Left renal pelvis (tissue), 4 donors: Measurements from ENCODE around the gene NEIL1. TPM values are rescaled to one million over a fixed set of nuclear protein-coding genes. Genes with fewer than 3 reads are reported as not detected.
A peak's percentile ranks its signal among the peaks of the same experiment; 100 is the strongest.
"Not testable (repeated sequence)": the region's sequence is repeated elsewhere in the genome, so short reads cannot be mapped to it uniquely, and the experiment has no call there.

Source experiments
- DNase-seq, 4 donors: peaks; one replicate each; pipeline ENCODE4 v3.0.0-alpha.2; 2013; ENCODE audit warnings: low read depth in 4 of 4, low spot score in 3 of 4
- polyA plus RNA-seq, 4 donors: library from polyadenylated mRNA; unstranded; fragments of 120-200 nt; gene quantifications; one replicate each; pipeline ENCODE4 v1.2.1, GENCODE V29; 2013; ENCODE audit not compliant: insufficient read length in 4 of 4

Gene NEIL1, protein sequence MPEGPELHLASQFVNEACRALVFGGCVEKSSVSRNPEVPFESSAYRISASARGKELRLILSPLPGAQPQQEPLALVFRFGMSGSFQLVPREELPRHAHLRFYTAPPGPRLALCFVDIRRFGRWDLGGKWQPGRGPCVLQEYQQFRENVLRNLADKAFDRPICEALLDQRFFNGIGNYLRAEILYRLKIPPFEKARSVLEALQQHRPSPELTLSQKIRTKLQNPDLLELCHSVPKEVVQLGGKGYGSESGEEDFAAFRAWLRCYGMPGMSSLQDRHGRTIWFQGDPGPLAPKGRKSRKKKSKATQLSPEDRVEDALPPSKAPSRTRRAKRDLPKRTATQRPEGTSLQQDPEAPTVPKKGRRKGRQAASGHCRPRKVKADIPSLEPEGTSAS
- polyA plus RNA-seq: 10 to 100 TPM; 10.3 to 40.2 (median 18.0) TPM

DNA sequence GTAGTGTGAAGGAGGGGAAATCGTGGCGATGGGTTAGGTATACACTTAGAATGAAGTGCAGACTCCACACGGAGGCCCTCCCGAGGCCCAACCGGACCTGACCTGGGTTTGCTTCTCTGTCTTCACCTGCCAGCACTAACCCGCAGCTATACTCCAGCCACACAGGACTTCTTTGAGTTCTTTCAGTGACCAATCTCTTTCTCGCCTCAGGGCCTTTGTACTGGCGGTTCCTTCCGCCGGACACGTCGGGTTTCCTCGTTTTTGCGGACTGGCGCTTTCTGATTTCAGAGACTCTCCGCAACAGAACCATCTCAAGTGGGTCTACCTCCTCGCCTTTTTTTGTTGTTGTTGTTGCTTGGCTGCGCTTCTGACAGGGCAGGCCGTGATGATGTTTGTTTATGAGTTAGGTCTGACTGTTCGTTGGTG is at the start of gene NEIL1:
TSS of gene NEIL1 (plus strand) at position 244 of the 426 bp plus-strand sequence. CDS start 1,867 bp downstream, outside the sequence.
- DNase-seq: no peak

DNA sequence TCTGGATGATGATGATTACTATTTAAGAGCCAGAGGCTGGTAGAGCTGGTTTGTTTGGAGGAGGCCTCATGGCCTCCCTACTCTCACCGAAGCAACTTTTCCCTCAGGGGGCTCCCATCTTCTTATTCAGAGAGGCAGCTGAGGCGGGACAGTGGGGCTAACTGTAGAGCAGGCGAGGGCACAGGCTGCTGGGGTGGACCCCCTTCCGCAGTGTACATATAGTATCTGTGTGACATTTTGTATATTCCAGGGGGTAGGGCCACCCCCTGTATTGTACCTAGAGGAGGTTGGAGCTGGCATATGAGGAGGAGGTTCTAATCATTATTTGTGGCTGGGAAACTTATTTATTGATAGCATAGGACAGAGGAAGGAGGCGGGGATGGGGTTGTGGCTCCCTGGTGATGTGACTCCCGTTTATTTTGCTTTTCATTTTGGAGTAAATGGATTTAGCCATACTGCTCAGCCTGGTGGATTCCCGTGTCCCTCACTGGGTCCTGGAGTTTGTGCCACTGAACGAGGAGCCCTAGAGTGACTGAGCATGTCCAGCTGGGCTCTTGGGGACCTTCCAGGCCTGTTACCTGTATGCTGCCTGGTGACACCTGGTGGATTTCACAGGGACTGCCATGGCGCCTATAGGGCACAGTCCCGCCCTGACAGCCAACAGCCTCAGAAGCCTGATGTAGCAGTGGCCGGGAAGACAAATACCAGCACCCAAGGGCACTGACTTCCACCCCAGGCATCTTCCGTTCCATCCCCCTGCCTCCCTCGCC is 48.1 kb upstream of the NEIL1 start:
- not testable (repeated sequence) for DNase-seq

DNA sequence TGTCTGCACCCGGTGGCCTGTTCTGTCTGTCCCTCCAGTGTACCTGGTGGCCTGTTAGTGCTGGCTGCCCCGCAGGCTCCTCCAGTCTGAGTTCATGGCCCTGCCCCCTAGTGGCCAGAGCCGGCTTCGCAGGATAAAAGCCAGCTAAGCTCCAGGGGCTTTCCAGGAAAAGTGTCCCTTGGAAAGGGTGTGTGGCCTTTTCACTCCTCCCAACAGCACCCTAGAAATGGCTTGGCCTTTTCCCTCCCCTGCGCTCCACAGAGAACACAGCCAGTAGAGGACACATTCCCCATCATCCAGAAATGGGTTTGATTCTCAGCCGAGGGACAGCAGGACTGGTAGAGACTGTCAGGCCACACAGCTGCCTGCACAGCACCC is 47.5 kb upstream of the NEIL1 start:
- not testable (repeated sequence) for DNase-seq

DNA sequence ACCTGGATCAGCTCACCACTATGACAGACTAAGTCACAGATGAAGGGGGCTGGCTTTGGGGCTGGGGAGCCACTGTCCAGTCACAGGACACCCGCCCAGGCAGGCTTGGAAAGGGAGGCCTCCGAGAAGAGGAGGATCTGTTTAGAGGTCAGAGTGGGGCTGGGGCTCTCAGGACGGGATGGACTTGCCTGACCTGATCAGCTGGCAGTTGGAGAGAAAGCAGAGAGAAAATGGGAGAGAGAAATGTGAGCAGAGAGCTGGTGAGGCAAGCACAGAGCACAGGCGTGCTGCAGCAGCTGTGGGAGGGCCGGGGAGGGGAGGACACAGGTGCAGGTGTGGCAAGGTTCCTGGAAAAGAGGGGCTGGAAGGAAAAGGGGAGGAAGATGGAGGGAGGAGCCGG is 46.8 kb upstream of the NEIL1 start:
- not testable (repeated sequence) for DNase-seq

DNA sequence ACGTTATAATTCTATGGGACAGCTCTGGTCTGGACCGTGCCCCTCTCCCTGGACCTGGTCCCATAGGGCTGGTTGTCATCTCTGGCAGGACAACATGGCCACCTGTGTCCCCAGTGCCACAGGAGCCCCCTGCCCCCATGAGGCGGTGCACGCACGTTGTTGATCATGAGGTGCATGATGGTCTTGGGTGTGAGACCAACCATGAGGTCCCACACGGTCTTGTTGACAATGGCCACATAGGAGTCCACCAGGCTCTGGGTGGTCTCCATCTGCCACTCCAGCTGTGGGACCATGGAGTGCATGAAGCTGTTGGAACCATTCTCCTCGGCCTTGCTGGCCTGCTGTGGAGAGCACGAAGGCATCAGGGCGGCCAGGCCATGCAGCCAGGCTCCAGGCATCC is 44.5 kb upstream of the NEIL1 start:
- DNase-seq: no peak

DNA sequence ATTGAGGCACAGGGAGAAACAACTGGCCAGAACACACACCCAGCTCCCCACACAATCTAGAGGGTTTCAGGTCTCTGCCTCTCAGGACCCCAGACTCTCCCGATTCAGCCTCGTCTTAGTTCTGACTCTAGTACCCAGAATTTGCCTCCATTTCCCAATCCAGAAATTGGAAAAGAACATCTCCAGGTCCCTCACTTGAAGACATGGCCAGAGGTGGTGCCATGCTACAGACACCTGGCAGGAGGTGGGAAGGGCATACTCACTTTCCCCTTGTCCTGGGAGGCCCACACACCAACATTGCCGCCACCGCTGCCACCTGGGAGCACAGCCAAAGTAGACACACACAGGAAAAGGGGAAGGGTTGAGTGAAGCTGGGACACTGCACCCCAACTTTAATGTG is 44.1 kb upstream of the NEIL1 start:
- not testable (repeated sequence) for DNase-seq

DNA sequence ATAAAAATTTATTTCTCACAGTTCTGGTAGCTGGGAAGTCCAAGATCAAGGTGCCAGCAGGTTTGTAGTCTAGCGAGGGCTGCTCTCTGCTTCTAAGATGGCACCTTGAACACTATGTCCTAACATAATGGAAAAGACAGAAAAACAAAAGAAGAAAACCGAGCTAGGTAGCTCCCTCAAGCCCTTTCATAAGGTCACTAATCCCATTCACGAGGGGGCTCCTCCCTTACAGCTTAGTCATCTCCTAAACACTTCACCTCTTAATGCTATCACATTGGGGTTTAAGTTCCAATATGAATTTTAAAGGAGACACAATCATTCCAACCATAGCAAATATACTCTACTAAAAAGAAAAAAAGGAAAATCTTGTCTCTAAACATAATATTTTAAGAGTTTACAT is 40.7 kb upstream of the NEIL1 start:
- DNase-seq: no peak

DNA sequence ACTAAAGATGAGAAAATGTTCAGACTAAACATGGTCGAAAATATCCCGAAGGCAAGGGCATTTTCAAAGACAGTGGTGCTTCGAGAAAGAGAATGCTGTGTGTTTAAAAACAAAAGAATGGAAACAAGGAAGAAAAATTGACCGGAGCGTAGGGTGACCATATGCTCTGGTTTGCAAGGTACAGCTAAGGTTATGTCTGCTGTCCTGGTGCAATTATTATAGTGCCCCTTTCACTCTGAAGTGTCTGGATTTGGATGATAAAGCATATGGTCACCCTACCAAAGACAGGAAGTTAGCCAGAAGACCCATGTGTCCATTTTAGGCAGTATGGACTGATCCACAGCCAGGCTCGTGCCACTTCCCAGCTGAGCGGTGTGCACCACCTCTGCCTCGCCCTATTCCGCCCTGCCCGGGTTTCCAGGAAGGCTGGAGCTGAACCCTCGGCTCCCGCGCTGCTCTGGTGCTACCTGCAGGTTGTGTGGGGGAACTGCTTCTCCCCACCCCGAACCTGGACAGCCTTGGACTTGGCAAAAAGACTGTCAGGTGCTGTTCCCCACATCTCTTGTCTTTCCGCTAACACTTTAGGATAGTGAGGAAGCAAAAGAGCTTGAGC is 39.0 kb upstream of the NEIL1 start:
- DNase-seq: peak in 2 of 4 donors; percentile 12 to 15

DNA sequence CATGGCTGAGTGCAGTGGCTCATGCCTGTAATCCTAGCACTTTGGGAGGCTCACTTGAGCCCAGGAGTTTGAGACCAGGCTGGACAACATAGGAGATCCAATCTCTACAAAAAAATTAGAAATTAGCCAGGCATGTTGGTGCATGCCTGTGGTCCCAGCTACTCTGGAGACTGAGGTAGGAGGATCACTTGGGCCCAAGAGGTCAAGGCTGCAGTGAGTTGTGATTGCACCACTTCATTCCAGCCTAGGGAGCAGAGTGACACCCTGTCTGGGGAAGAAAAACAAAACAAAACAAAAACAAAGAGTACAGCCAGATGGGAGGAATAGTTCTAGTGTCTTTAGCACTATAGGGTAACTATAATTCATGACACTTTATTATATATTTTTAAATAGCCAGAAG is 37.1 kb upstream of the NEIL1 start:
- DNase-seq: no peak

DNA sequence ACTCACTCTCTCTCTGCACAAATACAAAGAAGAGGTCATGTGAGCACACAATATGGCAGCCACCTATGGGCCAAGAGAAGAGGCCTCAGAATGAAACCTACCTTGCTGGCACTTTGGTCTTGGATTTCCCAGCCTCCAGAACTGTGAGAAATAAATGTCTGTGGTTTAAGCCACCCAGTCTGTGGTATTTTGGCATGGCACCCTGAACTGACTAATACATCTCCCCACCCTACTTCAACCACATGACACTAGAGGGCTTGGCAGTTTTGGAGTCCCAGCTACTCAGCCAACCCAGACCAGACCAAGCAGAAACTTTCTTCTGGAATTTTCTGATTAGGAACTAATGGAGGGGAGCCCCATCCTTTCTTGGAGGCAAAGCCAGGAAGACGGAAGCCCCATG is 34.3 kb upstream of the NEIL1 start:
- not testable (repeated sequence) for DNase-seq

DNA sequence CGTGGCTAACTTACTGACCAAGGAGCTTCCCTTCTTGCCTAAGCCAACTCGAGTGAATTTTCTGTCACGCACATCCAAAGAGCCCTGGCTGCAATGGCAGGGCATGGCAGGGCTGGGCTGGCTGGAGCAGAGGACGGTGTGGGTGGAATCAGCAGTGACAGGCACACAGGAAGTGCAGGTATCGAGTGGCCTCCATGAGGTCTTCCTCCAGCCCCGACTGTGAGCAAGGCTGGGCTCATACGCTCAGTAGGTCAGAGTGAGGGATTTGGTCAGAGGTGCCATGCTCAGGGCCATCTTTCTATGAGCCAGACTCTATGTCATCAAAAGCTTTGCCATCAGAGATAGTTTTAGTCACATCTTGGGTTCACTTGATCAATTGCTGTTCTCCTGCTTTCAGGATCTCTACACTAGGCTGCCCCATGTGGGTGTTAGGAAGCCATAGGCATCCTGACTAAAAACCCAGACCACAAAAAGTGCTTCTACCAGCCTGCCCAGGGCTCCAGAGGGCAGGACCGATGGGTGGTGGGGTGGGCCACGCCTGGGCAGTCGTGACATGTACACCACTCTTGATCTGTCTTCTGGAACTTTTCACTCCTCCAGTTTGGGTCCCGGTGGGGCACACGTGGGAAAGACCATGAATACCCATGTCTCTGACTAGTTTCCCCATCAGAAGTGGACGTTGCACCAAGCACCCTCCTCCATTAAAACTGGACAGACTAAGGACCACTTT is 33.6 kb upstream of the NEIL1 start:
- DNase-seq: no peak

DNA sequence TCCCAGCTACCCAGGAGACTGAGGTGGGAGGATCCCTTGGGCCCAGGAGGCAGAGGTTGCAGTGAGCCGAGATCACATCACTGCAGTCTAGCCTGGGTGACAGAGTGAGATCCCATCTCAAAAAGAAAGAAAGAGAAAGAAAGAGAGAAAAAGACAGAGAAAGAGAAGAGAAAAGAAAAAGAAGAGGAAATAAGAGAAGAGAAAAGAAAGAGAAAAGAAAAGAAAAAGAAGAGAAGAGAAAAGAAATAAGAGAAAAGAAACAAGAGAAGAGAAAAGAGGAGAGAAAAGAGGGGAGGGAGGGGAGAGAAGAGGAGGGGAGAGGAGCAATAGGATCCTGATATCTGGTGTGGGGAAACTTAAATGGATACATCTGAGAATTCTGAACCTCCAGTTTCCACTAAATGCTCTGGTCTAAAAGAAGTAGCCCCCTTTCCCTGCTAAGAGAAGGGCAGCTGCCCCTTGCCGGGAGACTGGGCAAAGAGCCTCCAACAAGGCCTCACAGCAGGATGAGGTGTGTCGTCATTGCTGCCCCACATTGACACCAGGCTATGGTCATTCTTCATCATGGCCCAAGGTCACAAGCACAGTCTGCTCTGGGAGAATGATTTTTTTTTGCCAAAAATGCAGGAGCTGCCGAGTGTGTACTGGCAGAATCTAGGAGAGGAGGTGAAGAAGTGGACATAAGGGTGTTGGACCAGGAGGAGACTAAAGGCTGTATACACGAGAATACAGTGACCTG is 32.1 kb upstream of the NEIL1 start:
- no peak for DNase-seq

DNA sequence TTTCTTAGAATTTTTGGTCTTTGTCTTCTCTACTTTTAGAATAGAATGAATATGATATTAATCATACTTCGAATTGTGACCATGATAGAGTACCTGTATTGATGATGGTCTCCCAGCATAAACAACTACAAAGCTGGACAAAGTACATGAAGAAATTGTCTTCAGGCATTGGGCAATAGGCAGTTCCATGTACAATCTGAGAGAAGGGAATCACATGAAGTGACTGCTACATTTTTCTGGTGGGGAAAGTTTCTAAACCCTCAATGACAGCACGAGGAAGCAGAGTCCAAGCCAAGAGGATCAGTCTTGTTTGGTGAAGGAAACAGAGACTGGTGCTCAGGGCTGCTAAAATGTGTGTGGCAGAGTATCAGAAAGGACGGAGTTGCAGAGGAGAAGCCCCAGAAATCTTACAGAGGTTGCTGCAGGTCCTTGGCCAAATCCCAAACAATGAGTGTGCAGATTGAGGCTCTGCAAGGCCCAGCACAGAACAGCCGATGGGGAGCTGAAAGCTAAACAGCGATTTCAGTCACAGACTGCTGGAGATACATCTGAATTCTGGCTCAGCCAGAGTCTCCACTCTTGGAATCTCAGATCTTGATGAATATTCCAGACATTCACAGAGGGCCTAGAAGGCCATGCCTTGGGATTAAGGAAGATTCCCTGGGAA is 27.5 kb upstream of the NEIL1 start:
- DNase-seq: not testable (repeated sequence)

DNA sequence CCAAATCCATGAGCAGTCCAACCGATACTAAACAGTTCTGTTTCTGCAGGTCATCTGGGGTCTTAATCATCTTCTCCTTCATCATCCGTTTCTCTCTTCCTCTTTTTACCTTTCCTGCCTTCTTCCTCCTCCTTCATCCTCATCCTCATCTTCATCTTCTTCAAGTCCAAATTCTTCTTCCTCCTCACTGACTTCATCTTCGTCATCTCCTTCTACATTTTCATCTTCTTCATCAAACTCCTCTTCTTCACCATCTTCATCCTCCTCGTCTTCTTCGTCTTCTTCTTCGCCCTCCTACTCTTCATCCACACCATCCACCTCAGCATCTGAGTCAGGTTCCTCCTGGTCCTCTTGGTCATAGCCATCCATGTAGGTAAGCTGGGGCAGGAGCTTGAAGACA is 25.1 kb upstream of the NEIL1 start:
- no peak for DNase-seq

DNA sequence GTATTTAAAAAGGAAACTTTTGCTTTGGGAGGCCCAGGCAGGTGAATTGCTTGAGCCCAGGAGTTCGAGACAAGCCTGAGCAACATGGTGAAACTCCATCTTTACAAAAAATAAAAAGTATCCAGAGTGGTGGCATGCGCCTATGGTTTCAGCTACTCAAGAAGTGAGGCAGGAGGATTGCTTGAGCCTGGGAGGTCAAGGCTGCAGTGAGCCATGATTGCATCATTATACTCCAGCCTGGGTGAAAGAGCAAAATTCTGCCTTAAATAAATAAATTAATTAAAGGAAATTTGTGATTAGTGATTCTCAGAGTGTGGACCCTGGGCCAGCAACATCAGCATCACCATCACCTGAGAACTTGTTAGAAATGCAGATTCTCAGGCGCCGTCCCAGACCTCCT is 20.9 kb upstream of the NEIL1 start:
- DNase-seq: no peak

DNA sequence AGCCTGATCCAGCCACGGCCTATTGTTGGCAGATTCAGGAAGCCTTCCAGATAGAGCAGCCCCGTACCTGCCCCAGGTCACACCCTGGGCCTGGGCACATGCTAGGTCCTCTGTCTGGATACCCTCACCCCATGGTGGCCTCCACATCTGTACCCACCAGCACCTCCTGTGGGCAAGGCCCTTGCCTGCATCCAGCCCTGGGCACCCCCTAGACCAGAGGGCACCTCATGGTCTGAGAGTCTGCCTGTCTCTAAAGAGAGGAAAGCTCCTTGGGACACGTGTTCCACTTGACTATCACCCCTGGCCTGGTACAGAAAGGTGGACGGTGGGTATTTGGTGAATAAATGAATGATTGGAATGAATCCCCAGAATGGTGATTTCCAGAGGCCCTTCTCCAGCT is 19.8 kb upstream of the NEIL1 start:
- no peak for DNase-seq

DNA sequence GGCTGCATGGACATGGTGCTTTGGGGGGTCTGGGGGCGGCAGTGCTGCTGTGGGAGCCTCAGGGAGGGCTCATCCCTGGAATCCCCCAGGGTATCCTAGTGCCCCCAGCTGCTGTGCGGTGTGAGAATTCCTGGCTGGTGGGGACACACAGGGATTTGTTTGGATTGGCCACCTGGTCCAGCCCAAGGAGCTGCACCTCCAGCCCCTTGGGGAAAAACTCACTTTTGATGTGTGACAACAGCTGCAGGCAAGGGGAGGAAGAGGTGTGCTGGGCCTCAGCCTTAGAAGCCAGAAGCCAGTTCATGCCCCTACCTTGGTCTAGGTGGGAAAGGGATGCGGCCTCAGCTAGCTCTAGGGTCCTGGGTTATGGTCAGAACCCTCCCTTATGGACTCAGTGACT is 19.3 kb upstream of the NEIL1 start:
- DNase-seq: no peak

DNA sequence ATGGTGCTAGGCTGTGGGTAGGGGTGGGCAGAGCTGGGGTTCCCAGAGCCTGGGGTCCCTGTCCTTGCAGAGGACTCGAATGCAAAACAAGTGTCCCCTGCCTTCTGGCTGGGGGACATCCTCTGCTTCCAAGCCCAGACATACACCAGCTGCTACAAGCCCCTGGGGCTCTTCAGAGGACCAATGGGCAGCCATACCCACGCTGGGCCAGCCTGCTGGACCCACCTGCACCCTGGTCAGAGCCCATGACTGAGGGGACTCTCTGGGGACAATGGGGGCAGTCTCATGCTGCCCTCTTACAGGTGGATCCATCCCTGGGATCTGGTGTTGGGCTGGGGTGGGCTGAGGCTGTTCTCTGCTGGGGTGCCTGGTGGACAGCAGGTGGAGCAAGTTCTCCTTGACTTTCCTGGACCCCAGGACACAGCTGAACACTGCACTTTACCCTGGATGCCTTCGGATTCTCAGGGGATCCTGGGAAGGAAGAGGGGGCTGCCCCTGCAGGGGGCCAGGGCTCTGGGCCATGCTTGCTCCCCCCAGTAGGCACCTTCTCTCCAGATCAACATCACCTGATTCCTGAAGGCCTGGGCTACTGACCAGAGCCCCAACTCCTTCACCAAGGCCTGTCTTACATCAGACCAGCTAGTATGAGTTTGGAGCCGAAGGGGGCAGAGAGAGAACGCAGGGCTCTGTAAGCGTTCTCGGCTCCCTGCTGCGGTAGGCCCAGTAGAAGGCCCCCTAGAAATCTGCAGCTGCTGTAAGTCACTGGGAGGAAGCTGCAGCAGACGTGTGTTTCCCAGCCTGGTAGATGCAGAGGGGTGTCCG is 18.1 kb upstream of the NEIL1 start:
- no peak for DNase-seq

DNA sequence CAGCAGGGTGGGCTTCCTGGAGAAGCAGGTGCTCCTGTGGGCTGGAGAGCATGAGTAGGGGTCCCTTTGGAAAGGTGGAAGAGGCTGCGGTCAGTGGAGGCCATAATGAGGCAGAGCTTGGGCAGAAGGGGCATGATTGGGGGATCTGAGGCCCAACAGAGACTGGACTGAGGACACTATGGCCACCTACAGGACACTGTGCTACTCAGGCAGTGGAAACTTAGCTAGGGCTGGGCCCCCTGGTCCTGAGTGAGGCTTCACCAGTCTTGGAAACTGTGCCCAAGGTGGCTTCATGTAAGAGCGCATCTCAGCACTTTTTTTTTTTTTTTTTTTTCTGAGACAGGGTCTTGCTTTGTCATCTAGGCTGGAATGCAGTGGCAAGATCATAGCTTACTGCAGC is 17.3 kb upstream of the NEIL1 start:
- no peak for DNase-seq
